GM21390 (cell line): ENCODE data around the gene SLC26A6.

Source experiments
- ATAC-seq: cut with Tn5 transposase; IDR thresholded peaks from one replicate; pipeline ENCODE4 v1.9.1; 2021; ENCODE audit not compliant: unreplicated experiment

Gene SLC26A6

DNA sequence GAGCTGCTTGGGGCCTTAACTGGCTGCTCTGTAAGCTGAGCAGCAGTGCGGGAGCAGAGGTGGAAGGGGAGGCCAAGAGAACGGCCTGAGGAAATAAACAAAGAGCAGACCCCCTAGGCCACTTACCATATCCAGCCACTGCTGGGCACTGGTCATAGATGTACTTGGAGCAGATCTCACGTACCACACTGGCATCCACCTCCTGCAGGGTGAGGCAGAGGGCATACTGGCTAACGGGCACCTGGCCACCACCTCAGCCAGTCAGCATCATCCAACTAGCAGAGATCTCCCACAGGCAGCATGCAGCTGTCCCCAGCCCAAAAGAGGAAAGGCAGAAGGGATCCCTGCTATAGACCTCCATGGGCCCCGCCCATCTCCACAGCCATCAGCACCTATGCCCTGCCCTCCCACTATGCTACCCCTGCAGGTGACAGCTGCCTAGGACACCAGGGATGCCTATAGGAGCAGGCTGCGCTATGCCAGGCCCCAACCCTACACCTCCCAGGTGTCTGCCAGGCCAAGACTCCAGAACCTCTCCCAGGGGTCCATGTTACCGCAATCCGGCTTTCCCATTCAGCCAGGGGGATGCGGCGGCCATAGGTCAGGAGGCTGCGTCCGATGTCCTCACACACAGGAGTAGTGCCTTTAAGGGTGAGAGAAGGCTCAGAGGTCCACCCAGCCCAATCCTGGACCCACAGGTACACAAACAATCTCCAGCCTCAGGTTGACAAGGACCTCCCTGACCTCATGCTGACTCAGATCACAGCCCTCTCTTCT lies 35.6 kb downstream of the SLC26A6 start:
- ATAC-seq, result no peak

DNA sequence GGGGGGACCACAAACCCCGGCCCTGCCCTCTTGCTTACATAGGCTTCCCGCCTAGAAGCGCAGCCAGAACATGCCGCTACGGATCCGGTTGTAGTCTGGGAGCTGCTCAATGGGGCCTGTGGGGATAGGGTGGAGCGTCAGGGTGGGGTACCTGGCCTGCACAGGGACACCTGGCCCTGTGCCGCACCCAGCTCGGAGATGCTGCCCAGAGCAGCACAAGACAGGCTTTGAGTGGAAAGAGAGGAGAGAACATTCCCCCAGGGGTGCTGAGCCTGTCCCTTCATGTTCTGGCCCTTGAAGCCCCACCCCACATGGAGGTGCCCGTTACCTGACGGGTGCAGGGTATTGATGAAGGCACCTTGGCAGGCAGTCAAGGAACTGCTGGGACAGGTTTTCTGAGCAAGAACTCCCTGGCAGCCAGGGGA lies 36.2 kb downstream of the SLC26A6 start:
- no peak for ATAC-seq

DNA sequence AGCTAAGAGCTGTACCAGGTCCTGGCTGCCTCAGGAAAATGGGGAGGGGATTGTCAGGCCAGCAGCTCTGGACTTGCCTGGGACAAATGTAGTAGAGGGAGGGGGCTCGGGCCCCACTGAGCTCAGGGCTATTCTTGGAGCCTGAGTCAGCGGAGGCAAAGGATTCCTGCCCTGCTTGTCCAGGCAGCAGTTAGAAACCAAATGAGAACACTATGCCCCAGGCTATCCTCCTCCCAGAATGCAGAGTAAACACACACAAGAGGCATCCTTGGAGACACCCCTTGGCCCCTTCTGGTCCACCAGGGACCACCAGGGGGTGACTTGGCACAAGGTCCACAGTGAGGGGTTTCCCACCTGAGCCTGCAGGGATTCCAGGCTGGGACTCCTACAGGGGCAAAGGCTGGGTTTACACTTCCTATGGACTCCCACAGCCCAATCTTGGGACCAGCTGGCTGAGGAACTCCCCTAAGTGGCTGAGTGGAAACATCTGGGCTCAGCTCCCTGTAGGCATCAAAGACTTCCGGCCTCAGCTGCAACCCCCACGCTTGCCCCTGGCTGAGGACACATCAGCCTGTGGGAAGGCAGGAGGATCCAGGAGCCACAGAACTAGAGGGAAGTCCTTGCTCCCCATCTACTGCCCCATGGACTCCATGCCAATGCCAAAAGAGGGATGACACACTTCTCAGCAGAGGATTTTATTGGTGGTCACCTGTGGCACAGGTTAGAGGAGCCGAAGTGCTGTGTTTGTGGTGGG lies 36.8 kb downstream of the SLC26A6 start:
- ATAC-seq, result no peak

DNA sequence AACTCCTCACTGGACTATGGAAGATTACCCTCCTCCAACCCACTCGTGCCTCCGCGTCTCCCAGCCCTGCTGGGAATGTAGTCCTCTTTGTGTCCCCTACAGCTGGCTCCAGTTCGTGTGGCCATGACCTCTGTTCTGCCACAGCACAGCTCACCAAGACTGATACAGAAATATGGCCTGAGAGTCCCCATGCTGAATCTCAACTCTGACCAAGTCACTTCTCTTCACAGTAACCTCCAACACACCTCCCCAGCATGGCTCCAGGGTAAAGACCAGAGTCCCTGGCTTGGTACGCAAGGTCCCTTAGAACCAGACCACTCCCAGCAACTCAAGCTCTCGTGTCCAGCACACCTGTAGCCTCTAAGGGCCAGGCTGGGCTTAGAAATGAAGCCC lies 37.9 kb downstream of the SLC26A6 start:
- no peak for ATAC-seq

DNA sequence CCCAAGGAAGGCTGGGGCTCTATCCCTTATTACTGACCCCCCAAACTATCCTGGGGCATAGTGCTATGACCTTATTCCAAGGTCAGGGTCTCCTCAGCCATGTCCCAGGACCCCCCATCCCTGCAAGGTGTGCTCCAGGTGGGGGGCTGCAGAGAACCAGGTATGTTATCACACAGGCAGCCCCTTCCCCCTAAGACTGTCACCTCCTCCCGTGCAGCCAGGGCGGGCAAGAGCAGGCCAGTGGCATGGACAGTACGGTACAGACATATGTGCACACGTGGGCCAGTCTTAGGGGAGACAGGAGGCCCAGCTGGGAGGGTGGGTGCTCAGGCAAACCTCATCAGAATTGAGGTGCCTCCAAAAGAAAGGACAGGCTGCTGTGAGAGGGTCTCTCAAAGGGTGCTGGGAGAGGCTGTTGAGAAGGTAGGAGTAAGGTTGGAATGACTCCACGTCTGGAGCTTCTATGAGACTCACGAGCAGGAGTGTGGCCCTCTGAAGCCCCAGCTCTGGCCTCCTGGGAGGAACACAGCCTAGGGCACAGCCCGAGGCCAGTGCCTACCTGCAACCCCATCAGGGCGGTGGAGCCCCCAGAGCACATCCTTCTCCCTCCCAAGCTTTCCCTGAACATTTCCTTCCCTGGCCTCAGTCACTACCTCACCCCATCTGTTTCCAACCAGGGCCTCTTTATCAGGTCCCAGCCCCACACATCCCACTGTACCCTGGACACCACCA lies 38.4 kb downstream of the SLC26A6 start:
- ATAC-seq, result no peak

DNA sequence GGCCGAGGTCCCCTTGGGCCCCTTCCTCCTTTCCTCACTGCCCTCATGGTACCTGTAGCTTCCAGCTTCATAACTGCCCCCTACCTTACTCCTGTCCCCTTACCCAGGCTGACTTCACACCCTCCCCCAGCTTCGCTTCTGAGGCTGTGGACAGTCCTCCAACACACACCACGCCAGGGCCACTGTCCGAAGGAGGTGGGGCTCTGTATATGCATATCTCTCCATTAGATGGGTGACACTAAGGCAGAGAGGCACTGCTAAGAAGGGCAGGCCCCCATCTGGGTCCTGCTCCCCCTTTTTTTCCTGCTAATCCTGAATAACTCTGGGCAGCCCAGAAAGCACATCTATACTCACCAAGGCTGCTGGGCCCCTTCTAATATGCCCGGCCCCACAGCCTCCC lies 39.1 kb downstream of the SLC26A6 start:
- ATAC-seq, result no peak

DNA sequence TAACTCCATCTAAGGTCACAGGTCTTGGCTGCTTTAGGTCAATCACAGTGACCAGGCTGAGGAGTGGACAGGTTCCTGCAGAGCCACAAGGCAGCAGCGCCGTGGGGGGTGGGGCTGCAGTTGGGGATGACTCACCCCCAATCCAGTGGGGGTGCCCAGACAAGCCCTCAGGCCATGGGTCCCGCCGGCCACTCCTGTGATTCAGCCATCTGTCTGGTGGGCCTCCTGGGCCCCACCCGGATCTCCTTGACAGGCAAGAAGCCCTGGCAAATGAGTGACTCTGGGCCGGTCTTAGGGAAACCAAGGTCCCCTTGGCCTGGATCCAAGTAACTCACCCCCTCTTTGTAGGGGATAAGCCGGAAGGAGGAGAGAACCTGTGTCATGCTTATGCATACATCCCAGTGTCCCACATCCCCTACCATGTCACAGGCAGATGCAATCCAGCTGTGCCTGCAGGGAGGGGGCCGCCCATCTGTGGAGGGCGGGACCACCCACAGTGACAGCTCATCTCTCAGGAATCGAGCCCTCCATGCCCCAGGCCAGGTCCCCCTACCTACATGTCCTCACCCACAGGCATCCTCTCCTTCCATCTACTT lies 39.6 kb downstream of the SLC26A6 start:
- no peak for ATAC-seq

DNA sequence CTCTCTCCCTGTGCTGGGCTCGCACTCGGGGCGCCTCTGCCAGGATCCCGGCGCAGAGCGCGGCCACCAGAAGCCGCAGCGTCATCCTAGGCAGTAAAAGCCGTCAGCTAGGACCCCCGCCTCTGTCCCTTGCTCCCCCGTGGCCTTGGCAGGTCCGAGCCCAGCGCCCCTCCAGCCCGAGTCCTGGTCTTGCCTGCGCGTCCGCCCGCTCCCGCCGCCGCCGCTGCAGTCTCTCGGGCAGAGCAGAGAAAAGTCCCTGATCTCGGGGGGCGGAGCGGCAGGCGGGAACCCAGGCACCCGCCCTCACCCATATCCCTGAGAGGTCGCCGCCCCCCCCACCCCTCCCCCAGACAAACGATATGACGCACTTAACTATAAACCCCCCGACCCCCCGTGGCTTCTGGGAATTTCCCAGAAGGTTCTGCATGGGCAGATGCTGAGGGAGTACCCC lies 40.2 kb downstream of the SLC26A6 start, which contains the start of gene COL7A1:
TSS of gene COL7A1 (minus strand) at position 255 of the 451 bp plus-strand sequence. CDS start at position 85, 170 bp downstream.
- no peak for ATAC-seq

DNA sequence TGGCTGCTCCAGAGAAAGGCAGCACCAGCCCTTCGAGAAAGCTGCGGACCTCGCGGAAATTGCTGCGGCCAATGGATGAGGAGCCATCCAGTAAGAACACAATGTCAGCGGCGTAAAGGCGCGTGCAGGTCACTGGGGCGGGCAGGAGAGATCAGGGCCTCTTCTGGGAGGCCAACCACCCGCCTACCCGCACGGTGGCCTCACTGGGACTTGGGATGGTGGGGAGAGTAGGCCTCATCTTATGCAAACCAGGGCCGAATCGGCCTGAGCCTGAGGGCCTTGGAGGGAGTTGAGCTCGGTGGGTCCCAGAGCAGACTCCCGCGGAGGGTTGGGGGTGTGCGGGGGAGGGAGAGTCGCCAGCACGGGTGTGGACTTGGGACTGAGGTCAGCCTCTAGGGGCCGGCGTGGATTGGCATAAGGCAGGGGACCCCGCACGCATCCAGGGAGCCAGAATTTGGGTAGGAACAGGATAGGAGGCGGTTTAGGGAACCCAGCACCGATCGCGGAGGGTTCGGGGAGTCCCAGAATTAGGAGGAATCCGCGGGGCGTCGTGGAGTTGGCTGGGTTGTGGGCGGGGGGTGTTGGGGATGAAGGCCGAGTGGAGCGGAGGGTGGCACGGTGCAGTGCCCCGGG lies 40.7 kb downstream of the SLC26A6 start:
- no peak for ATAC-seq

DNA sequence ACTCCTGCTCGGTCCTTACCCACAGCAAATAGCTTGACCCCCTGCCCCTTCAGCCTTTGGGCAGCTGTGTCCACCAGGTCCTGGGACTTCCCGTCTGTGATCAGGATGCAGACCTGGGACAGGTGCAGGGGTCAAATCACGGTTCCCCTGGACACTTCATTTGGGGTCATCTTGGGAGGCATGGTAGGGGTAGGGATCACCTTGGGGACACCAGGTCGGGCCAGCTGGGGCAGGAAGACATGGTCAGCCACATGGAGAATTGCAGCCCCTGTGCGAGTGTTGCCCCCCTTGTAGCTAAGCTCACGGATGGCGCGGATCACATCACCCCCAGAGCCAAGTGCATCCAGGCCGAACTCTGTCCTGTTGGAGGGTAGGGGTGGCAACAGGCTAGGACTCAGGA lies 41.9 kb downstream of the SLC26A6 start:
- no peak for ATAC-seq

DNA sequence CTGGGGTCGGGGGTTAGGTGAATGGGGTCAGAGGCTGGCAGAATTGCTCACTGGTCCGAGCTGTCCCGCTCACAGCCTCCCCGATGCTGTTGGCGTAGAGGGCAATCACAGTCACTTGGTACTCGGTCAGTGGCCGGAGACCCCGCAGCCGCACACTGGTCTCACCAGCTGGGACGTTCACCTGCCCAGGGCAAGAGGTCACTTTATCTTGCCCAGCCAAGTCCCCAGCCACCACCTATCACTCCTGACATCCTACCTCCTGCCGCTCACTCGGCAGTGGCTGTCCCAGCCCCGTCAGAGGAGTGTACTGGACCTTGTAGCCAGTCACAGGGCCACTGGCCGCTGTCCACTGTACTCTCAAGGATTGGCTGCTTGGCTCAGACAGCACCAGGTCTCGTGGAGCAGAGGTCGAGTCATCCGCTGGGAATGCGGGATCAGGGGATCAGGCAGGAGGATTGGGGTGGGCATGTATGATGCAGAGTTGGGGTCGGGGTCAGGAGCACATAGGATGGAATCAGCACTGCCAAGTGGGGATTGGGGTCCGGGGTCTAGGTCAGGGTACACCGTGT lies 42.7 kb downstream of the SLC26A6 start:
- no peak for ATAC-seq

DNA sequence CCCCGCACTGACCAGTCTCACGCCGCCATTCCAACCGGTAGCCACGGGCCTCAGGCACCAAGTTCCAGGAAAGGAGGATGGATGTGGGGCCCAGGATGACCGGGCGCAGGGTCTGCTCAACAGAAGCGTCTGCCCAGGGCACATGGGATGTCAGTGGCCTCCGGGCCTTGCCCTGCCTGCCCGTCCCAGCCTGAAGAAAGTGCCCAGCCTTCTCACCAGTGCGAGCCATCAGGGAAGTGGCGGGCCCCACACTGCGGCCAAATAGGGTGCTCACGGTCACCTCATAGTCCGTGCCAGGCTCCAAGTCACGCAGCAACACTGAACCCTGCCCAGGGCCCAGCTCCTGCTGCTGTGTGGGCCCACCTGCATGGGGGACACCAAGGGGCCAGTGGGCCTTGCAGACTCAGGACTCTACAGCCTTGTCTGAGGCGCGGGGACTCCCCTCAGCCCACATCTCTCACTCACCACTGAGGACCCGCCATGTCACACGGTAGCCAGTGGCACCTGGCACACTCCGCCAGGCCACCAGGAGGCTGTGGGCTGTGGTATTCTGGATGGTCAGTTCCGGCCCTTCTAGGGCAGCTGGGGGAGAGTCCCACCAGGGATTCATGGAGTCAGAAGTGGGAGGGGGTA lies 43.3 kb downstream of the SLC26A6 start:
- ATAC-seq, result no peak

DNA sequence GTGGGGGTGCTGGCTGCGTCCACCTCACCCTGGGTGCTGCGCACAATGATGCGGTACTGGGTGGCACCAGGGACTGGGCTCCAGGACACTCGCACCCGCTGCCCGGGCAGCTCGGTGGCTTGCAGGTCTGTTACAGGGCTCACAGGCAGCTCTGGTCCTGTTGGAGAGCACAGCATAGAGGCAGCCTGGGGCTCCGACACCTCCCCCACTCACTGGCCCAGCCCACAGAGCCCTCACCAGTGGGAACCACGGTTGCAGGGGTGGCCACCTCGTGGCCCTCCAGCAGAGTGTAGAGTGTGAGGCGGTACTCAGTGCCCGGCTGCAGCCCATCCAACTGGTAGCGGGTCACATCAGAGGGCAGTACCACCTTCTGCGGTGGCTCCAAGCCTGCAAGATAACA lies 43.8 kb downstream of the SLC26A6 start:
- ATAC-seq, result no peak

DNA sequence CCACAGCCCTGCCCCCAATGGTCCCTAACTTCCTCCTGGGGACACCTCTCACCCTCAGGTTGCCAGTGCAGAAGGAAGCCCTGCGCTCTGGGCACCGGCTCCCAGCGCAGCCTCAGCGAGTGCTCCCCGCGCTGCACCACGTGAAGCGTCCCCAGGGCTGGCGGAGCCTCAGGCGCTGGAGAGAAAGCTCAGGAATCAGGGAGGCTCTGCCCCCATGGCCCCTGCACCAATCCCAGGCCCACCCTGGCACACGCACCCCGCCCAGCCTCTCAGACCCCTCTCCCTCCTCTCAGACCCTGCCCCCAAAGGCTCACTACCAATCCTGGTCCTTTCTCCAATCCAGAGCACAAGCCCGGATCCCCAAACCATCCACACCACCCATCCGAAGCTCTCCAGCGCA lies 47.0 kb downstream of the SLC26A6 start:
- no peak for ATAC-seq

DNA sequence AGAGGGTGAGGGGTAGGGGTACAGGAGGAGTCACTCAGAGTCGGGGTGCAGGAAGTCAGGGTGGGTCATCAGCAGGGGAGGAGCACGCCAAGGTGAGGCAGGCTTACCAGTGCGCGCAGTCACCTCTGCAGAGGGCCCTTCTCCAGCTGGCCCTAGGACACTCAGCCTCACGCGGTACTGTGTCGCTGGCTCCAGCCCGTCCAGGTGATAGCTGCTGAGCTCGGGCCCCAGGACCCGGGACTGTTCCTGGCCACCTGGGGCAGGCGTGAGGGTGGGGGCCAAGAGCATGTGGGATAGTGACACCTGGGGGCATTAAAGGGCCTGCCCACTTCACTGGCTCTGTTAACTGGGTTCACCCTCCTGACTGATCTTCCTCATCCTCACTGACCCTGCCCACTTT lies 47.6 kb downstream of the SLC26A6 start:
- ATAC-seq, result no peak

DNA sequence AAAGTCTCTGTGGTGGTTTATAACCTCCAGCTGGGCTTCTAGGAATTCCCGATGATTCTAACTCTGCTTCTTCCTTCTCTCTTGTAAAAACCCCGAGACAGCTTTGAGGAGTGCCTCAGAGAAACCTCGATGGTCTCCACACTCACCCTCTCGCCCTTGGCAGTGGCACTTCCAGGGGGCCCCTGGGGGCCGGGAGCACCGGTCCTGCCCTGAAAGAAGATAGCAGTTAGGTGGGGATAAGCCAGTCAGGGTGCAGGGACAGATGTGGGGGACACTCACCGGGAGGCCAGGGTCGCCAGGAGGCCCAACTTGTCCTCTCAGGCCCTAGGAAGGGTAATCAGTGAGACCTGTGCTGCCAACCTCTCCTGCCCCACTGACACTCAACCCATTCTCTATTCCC lies 49.9 kb downstream of the SLC26A6 start:
- no peak for ATAC-seq

DNA sequence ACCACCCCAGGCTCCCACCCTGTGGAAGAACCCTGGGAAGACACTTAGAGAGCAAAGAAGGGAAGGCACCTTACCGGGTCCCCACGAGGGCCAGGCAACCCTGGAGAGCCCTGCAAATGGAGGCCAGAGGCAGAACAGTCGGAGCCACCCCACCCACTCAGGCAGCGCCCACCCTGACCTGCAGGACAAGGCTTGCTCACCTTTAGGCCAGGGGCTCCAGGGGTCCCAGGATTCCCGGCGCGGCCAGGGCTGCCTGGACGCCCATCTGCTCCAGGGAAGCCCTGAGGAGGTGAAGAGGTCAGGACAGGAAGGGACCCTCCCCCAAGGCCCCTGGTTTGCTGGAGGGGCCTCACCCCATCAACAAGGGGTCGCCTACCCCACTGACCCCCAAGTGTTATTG lies 50.4 kb downstream of the SLC26A6 start:
- no peak for ATAC-seq

DNA sequence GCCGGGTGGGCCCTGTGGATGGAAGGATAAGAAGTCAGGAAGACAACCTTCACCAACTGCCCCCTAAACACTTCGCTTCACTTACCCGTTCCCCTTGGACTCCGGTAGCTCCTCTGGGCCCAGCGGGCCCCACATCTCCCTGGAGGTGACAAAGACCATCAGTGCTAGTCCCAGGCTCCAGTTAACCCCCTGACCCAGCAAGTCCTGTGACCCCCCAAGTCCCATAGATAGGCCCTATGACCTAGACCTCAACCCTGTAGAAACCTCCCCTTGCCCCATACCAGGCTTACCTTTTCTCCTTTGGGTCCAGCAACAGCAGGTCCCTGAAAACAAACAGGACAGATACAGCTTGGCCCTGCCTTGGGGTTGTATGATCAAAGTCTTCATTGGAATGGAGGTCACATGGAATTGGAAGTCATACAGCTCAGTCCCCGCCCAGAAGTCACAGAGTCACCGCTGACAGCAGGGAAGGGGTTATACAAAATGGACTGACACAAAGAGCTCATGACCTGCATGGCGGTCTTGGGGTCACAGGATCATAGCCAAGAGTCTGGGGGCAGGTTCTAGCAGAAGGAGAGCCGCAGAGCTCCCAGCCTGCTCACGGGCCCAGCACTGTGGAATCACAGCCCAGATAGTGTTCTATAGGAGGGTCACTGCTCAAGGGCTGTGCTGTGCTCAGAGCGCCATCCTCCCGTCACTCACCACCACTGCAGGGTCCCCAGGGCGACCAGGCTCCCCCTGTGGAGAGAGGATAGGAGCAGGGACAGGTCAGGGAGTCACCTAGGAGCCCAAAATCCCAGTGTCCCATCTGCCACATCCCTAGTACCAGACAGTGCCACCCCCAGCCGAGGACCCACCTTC lies 53.4 kb downstream of the SLC26A6 start:
- ATAC-seq, result no peak

DNA sequence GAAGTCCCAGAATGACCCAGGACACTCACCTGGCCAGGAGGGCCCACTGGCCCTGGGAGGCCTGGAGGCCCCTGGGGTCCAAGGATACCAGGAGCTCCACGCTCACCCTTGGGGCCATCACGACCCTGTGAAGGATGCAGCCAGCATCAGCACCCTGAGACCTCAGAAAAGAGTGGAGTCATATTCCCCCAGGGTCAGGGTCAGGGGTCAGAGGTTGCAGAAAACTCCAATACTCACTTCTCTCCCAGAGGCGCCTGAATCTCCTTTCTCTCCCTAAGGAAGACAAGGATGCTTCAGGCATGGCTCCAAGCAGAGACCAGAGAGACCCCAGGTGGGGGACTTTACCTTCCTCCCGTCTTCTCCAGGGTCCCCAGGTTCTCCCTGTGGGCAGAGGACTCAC lies 58.6 kb downstream of the SLC26A6 start:
- no peak for ATAC-seq
